H1 (cell line): ENCODE results near the gene CYP39A1. TPM values are rescaled to one million over a fixed set of nuclear protein-coding genes. Genes with fewer than 3 reads are reported as not detected.

ENCODE experiments used
- ASH2L ChIP-seq: fragments of 200-600, 300-600 bp; sonication (generic); IDR thresholded peaks from one replicate; pipeline ENCODE4 v1.7.1; 2017; ENCODE audit warnings: low read length
- CBX5 ChIP-seq: fragments of 300-800, 300-1000 bp; sonication (generic); IDR thresholded peaks from 2 replicates; pipeline ENCODE4 v1.7.1; 2016; ENCODE audit warnings: antibody characterized with exemption, low read length, low read depth
- EZH2 ChIP-seq: fragments of 200-600 bp; sonication (generic); IDR thresholded peaks from 2 replicates; pipeline ENCODE4 v1.7.1; 2012; ENCODE audit warnings: low read depth, mild to moderate bottlenecking, moderate library complexity, low read length, inconsistent platforms; ENCODE audit not compliant: severe bottlenecking
- MAFK ChIP-seq: IDR thresholded peaks from 2 replicates; pipeline ENCODE4 v1.6.1; 2012; ENCODE audit warnings: low read depth, mild to moderate bottlenecking, improper control_type of control experiment, low read length
- SAP30 ChIP-seq: fragments of 300-600 bp; sonication (generic); IDR thresholded peaks from 2 replicates; pipeline ENCODE4 v1.7.1; 2012; ENCODE audit warnings: low read length, moderate library complexity, mild to moderate bottlenecking, inconsistent platforms; ENCODE audit not compliant: insufficient read depth, insufficient replicate concordance
- TAF1 ChIP-seq: IDR thresholded peaks from 2 replicates; pipeline ENCODE4 v1.6.1; 2011; ENCODE audit warnings: mild to moderate bottlenecking, low read depth, low read length
- TEAD4 ChIP-seq: IDR thresholded peaks from 2 replicates; pipeline ENCODE4 v1.6.1; 2012; ENCODE audit warnings: low read depth, low read length, inconsistent platforms, mixed read lengths
- polyA plus RNA-seq, 7 experiments: library from polyadenylated mRNA; depleted of rRNA in 3 of 7; stranded (reverse) in 5 of 7; unstranded in 2 of 7; fragments of >200 nt in 5 of 7; fragments of 200-250 nt in 2 of 7; gene quantifications; 1 replicate in 5 of 7; 2 replicates in 1 of 7; 4 replicates in 1 of 7; pipeline versions ENCODE4 v1.2.1 to v1.2.3, GENCODE V29; 2011 to 2013; ENCODE audit warnings: missing spikeins in 2 of 7, mixed read lengths in 2 of 7
- total RNA-seq: library from RNA; stranded (reverse); fragmentation: NEBNext Ultra II Directional; extraction: Animal tissue kit (Norgen Biotek cat#: 25700); gene quantifications from 2 replicates; pipeline ENCODE4 v1.2.1, GENCODE V29; 2021

CYP39A1 gene
- total and polyA plus RNA-seq, 2 of the 8 experiments (the other 6 are each of a cell fraction or from before 2014, with no cell fraction given) = 0.71 to 2.4 TPM

DNA sequence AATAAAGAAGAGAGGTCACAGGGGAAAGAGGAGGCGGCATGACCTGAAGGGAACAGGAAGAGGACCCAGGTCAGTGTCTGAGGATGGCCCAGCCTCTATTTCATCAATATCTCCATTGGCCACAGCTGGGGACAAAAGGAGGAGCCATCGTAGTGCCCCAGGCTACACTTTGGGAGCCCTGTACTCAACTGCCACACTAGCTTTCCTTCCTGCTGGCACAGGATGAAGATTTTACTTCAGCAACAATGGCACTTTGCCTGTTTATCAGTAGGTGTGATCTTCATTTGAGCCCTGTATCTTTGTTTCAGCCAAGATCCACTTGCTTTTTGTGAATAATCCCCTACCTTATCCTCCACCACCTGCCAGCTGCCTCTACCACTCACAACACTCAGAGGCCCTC, 126.0 kb downstream of the CYP39A1 start (continued):
- TF ChIP-seq CBX5 (no peak), MAFK (no peak), TEAD4 (no peak), ASH2L (no peak), EZH2 (no peak), SAP30 (no peak), TAF1 (no peak)
